SK-N-SH treated with all-trans-retinoic acid at 6 μM for 48 hours (cell line): Measurements from ENCODE around the gene NOP10.

Experiments
- ARNTL ChIP-seq: fragments of 450-650 bp; formaldehyde crosslinking; IDR thresholded peaks from 2 replicates; pipeline ENCODE4 v1.5.0; 2020; ENCODE audit warnings: low read depth, mild to moderate bottlenecking, moderate library complexity, borderline replicate concordance
- BACH2 ChIP-seq: fragments of 250-450 bp; sonication (Bioruptor Pico); IDR thresholded peaks from 2 replicates; pipeline ENCODE4 v1.9.0; 2021; ENCODE audit warnings: mild to moderate bottlenecking, borderline replicate concordance
- CREB5 ChIP-seq: fragments of 250-450 bp; sonication (Bioruptor Pico); IDR thresholded peaks from 2 replicates; pipeline ENCODE4 v1.5.1; 2020; ENCODE audit warnings: low read depth, mild to moderate bottlenecking, moderate library complexity
- CSDC2 ChIP-seq: fragments of 250-450 bp; sonication (Bioruptor Pico); IDR thresholded peaks from 2 replicates; pipeline ENCODE4 v1.5.0; 2020; ENCODE audit warnings: mild to moderate bottlenecking, moderate library complexity
- OSR1 ChIP-seq: fragments of 250-450 bp; sonication (Bioruptor Pico); IDR thresholded peaks from 2 replicates; pipeline ENCODE4 v1.8.0; 2022; ENCODE audit warnings: moderate library complexity, mild to moderate bottlenecking, inconsistent platforms
- PATZ1 ChIP-seq: fragments of 250-450 bp; sonication (Bioruptor Pico); IDR thresholded peaks from 2 replicates; pipeline ENCODE4 v1.8.0; 2020; ENCODE audit warnings: mild to moderate bottlenecking, moderate library complexity, borderline replicate concordance
- PPARA ChIP-seq: fragments of 250-450 bp; sonication (Bioruptor Pico); IDR thresholded peaks from 2 replicates; pipeline ENCODE4 v1.5.0; 2020; ENCODE audit warnings: mild to moderate bottlenecking, borderline replicate concordance
- RARB ChIP-seq: fragments of 250-450 bp; sonication (Bioruptor Pico); IDR thresholded peaks from 2 replicates; pipeline ENCODE4 v1.8.0; 2021; ENCODE audit warnings: mild to moderate bottlenecking, moderate library complexity
- TOX ChIP-seq: fragments of 250-450 bp; sonication (Bioruptor Pico); IDR thresholded peaks from 2 replicates; pipeline ENCODE4 v1.8.0; 2021; ENCODE audit warnings: mild to moderate bottlenecking, moderate library complexity, borderline replicate concordance
- ZFP3 ChIP-seq: fragments of 250-450 bp; sonication (Bioruptor Pico); IDR thresholded peaks from 2 replicates; pipeline ENCODE4 v1.5.0; 2020; ENCODE audit warnings: mild to moderate bottlenecking, moderate library complexity
- ZFP30 ChIP-seq: fragments of 450-650 bp; formaldehyde crosslinking; IDR thresholded peaks from 2 replicates; pipeline ENCODE4 v1.5.0; 2022; ENCODE audit warnings: mild to moderate bottlenecking, moderate library complexity
- ZNF565 ChIP-seq: fragments of 450-650 bp; formaldehyde crosslinking; conservative IDR thresholded peaks from 2 replicates; pipeline ENCODE4 v1.5.0; 2020; ENCODE audit warnings: low read depth, mild to moderate bottlenecking, moderate library complexity
- TF ChIP-seq, protein P1 (sequence below): fragments of 250-450 bp; sonication (Bioruptor Pico); IDR thresholded peaks from 2 replicates; pipeline ENCODE4 v1.5.0; 2020; ENCODE audit warnings: mild to moderate bottlenecking, moderate library complexity
- TF ChIP-seq, protein P2 (sequence below): fragments of 250-450 bp; sonication (Bioruptor Pico); IDR thresholded peaks from 2 replicates; pipeline ENCODE4 v1.5.1; 2021; ENCODE audit warnings: mild to moderate bottlenecking, moderate library complexity

DNA sequence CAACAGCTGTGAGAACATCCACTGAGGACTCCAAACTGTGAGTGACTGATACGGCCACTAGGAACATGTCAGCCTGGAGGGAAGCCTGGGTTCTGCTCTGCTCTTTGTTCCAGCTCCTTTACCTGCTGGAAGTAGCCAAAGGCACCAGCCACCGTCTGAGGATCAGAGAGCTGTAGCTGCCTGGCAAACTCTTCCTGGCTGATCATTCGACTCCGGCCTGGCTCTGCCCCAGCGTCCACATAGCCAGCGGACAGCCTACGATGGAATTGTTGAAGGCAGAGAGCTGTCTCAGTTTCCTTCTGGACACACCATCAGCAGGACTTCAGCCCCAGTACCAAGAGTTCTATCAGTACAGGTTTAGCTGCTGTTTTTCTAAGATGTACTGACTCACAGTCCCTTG, 18.3 kb upstream of the NOP10 start:
- TF ChIP-seq CREB5 (no peak), ZFP3 (CRISPR knock-in tag) (no peak), OSR1 (CRISPR knock-in tag) (no peak), PPARA (CRISPR knock-in tag) (no peak), CSDC2 (CRISPR knock-in tag) (no peak), TOX (CRISPR knock-in tag) (no peak), PATZ1 (no peak), ARNTL (CRISPR knock-in tag) (no peak), RARB (no peak), ZFP30 (CRISPR knock-in tag) (no peak), ZNF565 (CRISPR knock-in tag) (no peak), BACH2 (no peak)
- TF ChIP-seq, protein P1, sequence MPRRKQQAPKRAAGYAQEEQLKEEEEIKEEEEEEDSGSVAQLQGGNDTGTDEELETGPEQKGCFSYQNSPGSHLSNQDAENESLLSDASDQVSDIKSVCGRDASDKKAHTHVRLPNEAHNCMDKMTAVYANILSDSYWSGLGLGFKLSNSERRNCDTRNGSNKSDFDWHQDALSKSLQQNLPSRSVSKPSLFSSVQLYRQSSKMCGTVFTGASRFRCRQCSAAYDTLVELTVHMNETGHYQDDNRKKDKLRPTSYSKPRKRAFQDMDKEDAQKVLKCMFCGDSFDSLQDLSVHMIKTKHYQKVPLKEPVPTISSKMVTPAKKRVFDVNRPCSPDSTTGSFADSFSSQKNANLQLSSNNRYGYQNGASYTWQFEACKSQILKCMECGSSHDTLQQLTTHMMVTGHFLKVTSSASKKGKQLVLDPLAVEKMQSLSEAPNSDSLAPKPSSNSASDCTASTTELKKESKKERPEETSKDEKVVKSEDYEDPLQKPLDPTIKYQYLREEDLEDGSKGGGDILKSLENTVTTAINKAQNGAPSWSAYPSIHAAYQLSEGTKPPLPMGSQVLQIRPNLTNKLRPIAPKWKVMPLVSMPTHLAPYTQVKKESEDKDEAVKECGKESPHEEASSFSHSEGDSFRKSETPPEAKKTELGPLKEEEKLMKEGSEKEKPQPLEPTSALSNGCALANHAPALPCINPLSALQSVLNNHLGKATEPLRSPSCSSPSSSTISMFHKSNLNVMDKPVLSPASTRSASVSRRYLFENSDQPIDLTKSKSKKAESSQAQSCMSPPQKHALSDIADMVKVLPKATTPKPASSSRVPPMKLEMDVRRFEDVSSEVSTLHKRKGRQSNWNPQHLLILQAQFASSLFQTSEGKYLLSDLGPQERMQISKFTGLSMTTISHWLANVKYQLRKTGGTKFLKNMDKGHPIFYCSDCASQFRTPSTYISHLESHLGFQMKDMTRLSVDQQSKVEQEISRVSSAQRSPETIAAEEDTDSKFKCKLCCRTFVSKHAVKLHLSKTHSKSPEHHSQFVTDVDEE: no peak
- TF ChIP-seq, protein P2, sequence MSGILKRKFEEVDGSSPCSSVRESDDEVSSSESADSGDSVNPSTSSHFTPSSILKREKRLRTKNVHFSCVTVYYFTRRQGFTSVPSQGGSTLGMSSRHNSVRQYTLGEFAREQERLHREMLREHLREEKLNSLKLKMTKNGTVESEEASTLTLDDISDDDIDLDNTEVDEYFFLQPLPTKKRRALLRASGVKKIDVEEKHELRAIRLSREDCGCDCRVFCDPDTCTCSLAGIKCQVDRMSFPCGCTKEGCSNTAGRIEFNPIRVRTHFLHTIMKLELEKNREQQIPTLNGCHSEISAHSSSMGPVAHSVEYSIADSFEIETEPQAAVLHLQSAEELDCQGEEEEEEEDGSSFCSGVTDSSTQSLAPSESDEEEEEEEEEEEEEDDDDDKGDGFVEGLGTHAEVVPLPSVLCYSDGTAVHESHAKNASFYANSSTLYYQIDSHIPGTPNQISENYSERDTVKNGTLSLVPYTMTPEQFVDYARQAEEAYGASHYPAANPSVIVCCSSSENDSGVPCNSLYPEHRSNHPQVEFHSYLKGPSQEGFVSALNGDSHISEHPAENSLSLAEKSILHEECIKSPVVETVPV (CRISPR knock-in tag): no peak
